Neuronal stem cell (in vitro differentiated cells): ENCODE measurements around the gene TECPR2.

ENCODE experiments used
- DNase-seq: peaks from one replicate; pipeline ENCODE4 v3.0.0-alpha.2; 2013; ENCODE audit warnings: low spot score
- H2AFZ ChIP-seq: one replicate; pipeline ENCODE4 v1.6.1; 2013; ENCODE audit warnings: mild to moderate bottlenecking, low read length, inconsistent platforms
- H2AK5ac ChIP-seq: 2 replicates; pipeline ENCODE4 v1.6.1; 2013; ENCODE audit warnings: low read depth, mild to moderate bottlenecking, inconsistent platforms, low read length, moderate library complexity, mixed read lengths
- H2BK120ac ChIP-seq: 2 replicates; pipeline ENCODE4 v1.6.1; 2013; ENCODE audit warnings: low read depth, mild to moderate bottlenecking, inconsistent platforms, low read length, moderate library complexity, mixed read lengths
- H2BK12ac ChIP-seq: one replicate; pipeline ENCODE4 v1.6.1; 2013; ENCODE audit warnings: low read length, inconsistent platforms
- H2BK15ac ChIP-seq: 2 replicates; pipeline ENCODE4 v1.6.1; 2013; ENCODE audit warnings: mild to moderate bottlenecking, low read length, inconsistent platforms, mixed read lengths
- H2BK5ac ChIP-seq: one replicate; pipeline ENCODE4 v1.6.1; 2013; ENCODE audit warnings: inconsistent platforms, mild to moderate bottlenecking, low read length, moderate library complexity
- H3K14ac ChIP-seq: one replicate; pipeline ENCODE4 v1.6.1; 2013; ENCODE audit warnings: low read length, inconsistent platforms
- H3K18ac ChIP-seq: 2 replicates; pipeline ENCODE4 v1.6.1; 2013; ENCODE audit warnings: low read length, inconsistent platforms
- H3K23ac ChIP-seq: 2 replicates; pipeline ENCODE4 v1.6.1; 2013; ENCODE audit warnings: low read depth, mild to moderate bottlenecking, mixed read lengths, low read length, inconsistent platforms; ENCODE audit not compliant: poor library complexity
- H3K27ac ChIP-seq: replicated peaks from 3 replicates; pipeline ENCODE4 v1.5.1; 2013; ENCODE audit warnings: low read length, inconsistent platforms
- H3K27me3 ChIP-seq, 3 experiments: 2 replicates each; pipeline ENCODE4 v1.6.1; 2013; ENCODE audit warnings: low read length in 3 of 3, mild to moderate bottlenecking in 2 of 3, inconsistent platforms in 1 of 3, low read depth in 1 of 3, mixed read lengths in 1 of 3, moderate library complexity in 1 of 3; ENCODE audit not compliant: control insufficient read depth in 3 of 3, insufficient read depth in 3 of 3
- H3K36me3 ChIP-seq, 2 donors: replicated peaks in 1 of 2; 2 replicates each; pipeline ENCODE4 v1.6.1; 2013; ENCODE audit warnings: low read length in 2 of 2; ENCODE audit not compliant: control insufficient read depth in 2 of 2, insufficient read depth in 2 of 2
- H3K4ac ChIP-seq: 2 replicates; pipeline ENCODE4 v1.6.1; 2013; ENCODE audit warnings: inconsistent platforms, mild to moderate bottlenecking, low read length, moderate library complexity
- H3K4me1 ChIP-seq, 2 donors: 1 replicate in 1 of 2; 2 replicates in 1 of 2; pipeline ENCODE4 v1.6.1; 2013; ENCODE audit warnings: low read length in 2 of 2, low read depth in 1 of 2; ENCODE audit not compliant: control insufficient read depth in 2 of 2, insufficient read depth in 1 of 2
- H3K4me2 ChIP-seq: one replicate; pipeline ENCODE4 v1.6.1; 2013; ENCODE audit warnings: mild to moderate bottlenecking, low read length, inconsistent platforms; ENCODE audit not compliant: insufficient read depth, poor library complexity, severe bottlenecking
- H3K4me3 ChIP-seq, 2 donors: 2 replicates each; pipeline ENCODE4 v1.5.1; 2013; ENCODE audit warnings: low read length in 2 of 2, mild to moderate bottlenecking in 2 of 2, inconsistent platforms in 1 of 2, moderate library complexity in 1 of 2
- H3K79me1 ChIP-seq: one replicate; pipeline ENCODE4 v1.6.1; 2013; ENCODE audit warnings: low read depth, mild to moderate bottlenecking, inconsistent platforms, low read length, moderate library complexity
- H3K9ac ChIP-seq: one replicate; pipeline ENCODE4 v1.6.1; 2013; ENCODE audit warnings: mild to moderate bottlenecking, low read depth, low read length, inconsistent platforms; ENCODE audit not compliant: poor library complexity
- H3K9me3 ChIP-seq, 2 donors: replicated peaks in 1 of 2; 2 replicates each; pipeline versions ENCODE3 to v1.6.1; 2013; ENCODE audit warnings: low read length in 2 of 2, mild to moderate bottlenecking in 2 of 2, inconsistent platforms in 1 of 2, low read depth in 1 of 2, mixed read lengths in 1 of 2, moderate library complexity in 1 of 2; ENCODE audit not compliant: control insufficient read depth in 2 of 2, insufficient read depth in 1 of 2
- H4K8ac ChIP-seq: one replicate; pipeline ENCODE4 v1.6.1; 2013; ENCODE audit warnings: low read depth, mild to moderate bottlenecking, inconsistent platforms, low read length, moderate library complexity
- H4K91ac ChIP-seq: one replicate; pipeline ENCODE4 v1.6.1; 2013; ENCODE audit warnings: low read length, low read depth, mild to moderate bottlenecking, inconsistent platforms; ENCODE audit not compliant: poor library complexity
- WGBS, 2 donors: extraction: QIAGEN DNeasy Blood & Tissue Kit; methylation state at CpG; one replicate each; pipeline ENCODE4 v1.1.7; 2013; ENCODE audit warnings: missing lambda C conversion rate in 2 of 2, mixed read lengths in 1 of 2; ENCODE audit not compliant: insufficient read length in 2 of 2, insufficient replicate concordance in 1 of 2; ENCODE audit errors: extremely low coverage in 2 of 2; 5-methylcytosine and 5-hydroxymethylcytosine counted together

TECPR2 gene

GRCh38 chr14:102353126-102353619, 9.6 kb upstream of the TECPR2 start:
- no peaks in the 10 kb centered on the region for H3K4me1 ChIP-seq
- H3K23ac ChIP-seq: no peak overlapping the region
- H2AK5ac ChIP-seq: no peak overlapping the region
- no peak overlapping the region for H2BK12ac ChIP-seq
- H3K79me1 ChIP-seq: no peaks in the 10 kb centered on the region
- no peaks in the 10 kb centered on the region for H3K9me3 ChIP-seq
- no peak overlapping the region for H2BK5ac ChIP-seq
- no peak overlapping the region for H4K91ac ChIP-seq
- H3K27me3 ChIP-seq: no peaks in the 10 kb centered on the region
- no peak overlapping the region for H3K27ac ChIP-seq
- no peak overlapping the region for H3K4me2 ChIP-seq
- H3K4ac ChIP-seq: no peak overlapping the region
- no peak for DNase-seq
- H3K36me3 ChIP-seq: peaks cover 7 to 84% of the 10 kb centered on the region in 2 donors
- peak overlapping the region; percentile 67 for H3K9ac ChIP-seq
- H2BK15ac ChIP-seq: no peak overlapping the region
- H3K14ac ChIP-seq: no peak overlapping the region
- no peak overlapping the region for H2AFZ ChIP-seq
- WGBS, 2 donors: no CpG with 5 or more reads among the region's 8 CpGs
- peak overlapping the region in 1 of 2 donors; percentile 52 for H3K4me3 ChIP-seq
- no peak overlapping the region for H3K18ac ChIP-seq
- no peak overlapping the region for H2BK120ac ChIP-seq
- H4K8ac ChIP-seq: no peak overlapping the region

GRCh38 chr14:102356280-102356679, 6.5 kb upstream of the TECPR2 start:
- no peak overlapping the region for H3K14ac ChIP-seq
- no peak overlapping the region for H3K23ac ChIP-seq
- no peak for DNase-seq
- H3K27ac ChIP-seq: no peak overlapping the region
- H3K18ac ChIP-seq: no peak overlapping the region
- H3K9ac ChIP-seq: no peak overlapping the region
- H2BK120ac ChIP-seq: no peak overlapping the region
- H2BK12ac ChIP-seq: no peak overlapping the region
- H2BK5ac ChIP-seq: no peak overlapping the region
- H3K27me3 ChIP-seq: no peaks in the 10 kb centered on the region
- no peaks in the 10 kb centered on the region for H3K4me1 ChIP-seq
- H3K36me3 ChIP-seq: peaks cover 7 to 68% of the 10 kb centered on the region in 2 donors
- no peak overlapping the region for H3K4ac ChIP-seq
- H2BK15ac ChIP-seq: no peak overlapping the region
- H3K4me2 ChIP-seq: no peak overlapping the region
- H3K4me3 ChIP-seq: no peak overlapping the region
- H4K91ac ChIP-seq: no peak overlapping the region
- WGBS, 2 donors: no CpG with 5 or more reads among the region's 3 CpGs
- no peaks in the 10 kb centered on the region for H3K79me1 ChIP-seq
- no peak overlapping the region for H2AK5ac ChIP-seq
- H2AFZ ChIP-seq: no peak overlapping the region
- no peak overlapping the region for H4K8ac ChIP-seq
- no peaks in the 10 kb centered on the region for H3K9me3 ChIP-seq

- Histone ChIP-seq H4K8ac (no peak overlapping the region), H3K14ac (no peak overlapping the region), H3K4me3 (no peak overlapping the region), H3K4me1 (peaks cover 4 to 12% of the 10 kb centered on the region in 2 donors), H2AFZ (no peak overlapping the region), H3K4ac (no peak overlapping the region), H3K9me3 (no peaks in the 10 kb centered on the region), H3K4me2 (no peak overlapping the region), H2BK120ac (no peak overlapping the region), H3K9ac (no peak overlapping the region), H2BK12ac (no peak overlapping the region), H3K18ac (no peak overlapping the region), H3K23ac (no peak overlapping the region), H3K79me1 (peaks cover 11% of the 10 kb centered on the region), H3K27me3 (no peaks in the 10 kb centered on the region), H3K27ac (no peak overlapping the region), H4K91ac (no peak overlapping the region), H2BK15ac (no peak overlapping the region), H2AK5ac (no peak overlapping the region), H2BK5ac (no peak overlapping the region), H3K36me3 (peaks cover 3 to 46% of the 10 kb centered on the region in 2 donors)
- no peak for DNase-seq
- no CpG with 5 or more reads among the region's 2 CpGs for WGBS, 2 donors
Observed at GRCh38 chr14:102359341-102359740, 3.4 kb upstream of the TECPR2 start.

GRCh38 chr14:102360388-102360787, 2.4 kb upstream of the TECPR2 start:
- H3K27ac ChIP-seq: no peak overlapping the region
- H3K23ac ChIP-seq: no peak overlapping the region
- no peak overlapping the region for H2BK120ac ChIP-seq
- H3K4me2 ChIP-seq: no peak overlapping the region
- H2BK15ac ChIP-seq: no peak overlapping the region
- no peak for DNase-seq
- H3K4ac ChIP-seq: no peak overlapping the region
- H3K14ac ChIP-seq: no peak overlapping the region
- no peak overlapping the region for H2AK5ac ChIP-seq
- no peak overlapping the region for H3K9ac ChIP-seq
- H3K4me3 ChIP-seq: no peak overlapping the region
- H3K9me3 ChIP-seq: no peaks in the 10 kb centered on the region
- H4K8ac ChIP-seq: no peak overlapping the region
- no peak overlapping the region for H2BK12ac ChIP-seq
- H2AFZ ChIP-seq: no peak overlapping the region
- no peak overlapping the region for H3K18ac ChIP-seq
- peaks cover 2 to 36% of the 10 kb centered on the region in 2 donors for H3K36me3 ChIP-seq
- peaks cover 4 to 12% of the 10 kb centered on the region in 2 donors for H3K4me1 ChIP-seq
- no peaks in the 10 kb centered on the region for H3K27me3 ChIP-seq
- no CpG with 5 or more reads among the region's 3 CpGs for WGBS, 2 donors
- H4K91ac ChIP-seq: no peak overlapping the region
- H2BK5ac ChIP-seq: no peak overlapping the region
- peaks cover 11% of the 10 kb centered on the region for H3K79me1 ChIP-seq
